ENCODE results near the gene RCOR3.

RCOR3 gene

GRCh38 chr1:211324992-211325775 lies 66.0 kb downstream of the RCOR3 start:
- no peaks in the 10 kb centered on the region for H3K36me3 ChIP-seq (ENCODE audit: insufficient read depth, low read length)
- no peaks in the 10 kb centered on the region for H3K79me2 ChIP-seq (ENCODE audit: insufficient read depth, low read length)
- TF ChIP-seq CTCF (IDR thresholded peaks at IDR 0.05; ENCODE audit: borderline replicate concordance, extremely low read depth, low read length, poor library complexity, severe bottlenecking), result peak; percentile 11
- no peak for TF ChIP-seq EZH2 (IDR thresholded peaks at IDR 0.05; ENCODE audit: borderline replicate concordance, low read depth, low read length, severe bottlenecking)
- no peak overlapping the region for H3K4me2 ChIP-seq (ENCODE audit: insufficient read depth, low read length)
- ATAC-seq (ENCODE audit: insufficient read depth, low read depth), result no peak
- peaks cover 29% of the 10 kb centered on the region for H3K4me1 ChIP-seq (ENCODE audit: insufficient read depth, low read length)
- no peak overlapping the region for H3K9ac ChIP-seq (ENCODE audit: low read depth, low read length)
- 0 out of 2 replicates have a peak, but pooled peaks cover 5% of the 10 kb centered on the region for H4K20me1 ChIP-seq (ENCODE audit: insufficient read depth, low read length)
- H3K27ac ChIP-seq (ENCODE audit: low read length), result no peak overlapping the region
- no peak overlapping the region for H3K4me3 ChIP-seq (ENCODE audit: low read depth in 1 of 2, low read length in 2 of 2)
- peaks cover 33% of the 10 kb centered on the region for H3K27me3 ChIP-seq (ENCODE audit: insufficient read depth, low read length, poor library complexity)
- H3K9me3 ChIP-seq (ENCODE audit: insufficient read depth, low read length, severe bottlenecking), result no peaks in the 10 kb centered on the region
- DNase-seq, result no peak
- no peak overlapping the region for H2AFZ ChIP-seq (ENCODE audit: low read depth, low read length)

- H3K27me3 ChIP-seq (ENCODE audit: insufficient read depth, low read length, poor library complexity), result peaks cover 37% of the 10 kb centered on the region
- no peaks in the 10 kb centered on the region for H3K36me3 ChIP-seq (ENCODE audit: insufficient read depth, low read length)
- H3K9me3 ChIP-seq (ENCODE audit: insufficient read depth, low read length, severe bottlenecking), result no peaks in the 10 kb centered on the region
- H3K4me3 ChIP-seq (ENCODE audit: low read depth in 1 of 2, low read length in 2 of 2), result peak overlapping the region in 1 of 2 experiments; percentile 66; a peak in 2 of 4 replicates
- TF ChIP-seq EZH2 (IDR thresholded peaks at IDR 0.05; ENCODE audit: borderline replicate concordance, low read depth, low read length, severe bottlenecking) (no peak), CTCF (IDR thresholded peaks at IDR 0.05; ENCODE audit: borderline replicate concordance, extremely low read depth, low read length, poor library complexity, severe bottlenecking) (no peak)
- 0 out of 2 replicates have a peak, but pooled peaks cover 5% of the 10 kb centered on the region for H4K20me1 ChIP-seq (ENCODE audit: insufficient read depth, low read length)
- peak overlapping the region; percentile 67 for H3K9ac ChIP-seq (ENCODE audit: low read depth, low read length)
- no peak for ATAC-seq (ENCODE audit: insufficient read depth, low read depth)
- DNase-seq, result no peak
- H3K79me2 ChIP-seq (ENCODE audit: insufficient read depth, low read length), result no peaks in the 10 kb centered on the region
- peak overlapping the region; percentile 60 for H3K27ac ChIP-seq (ENCODE audit: low read length)
- H2AFZ ChIP-seq (ENCODE audit: low read depth, low read length), result peak overlapping the region; percentile 95
- H3K4me1 ChIP-seq (ENCODE audit: insufficient read depth, low read length), result peaks cover 29% of the 10 kb centered on the region
- H3K4me2 ChIP-seq (ENCODE audit: insufficient read depth, low read length), result peak overlapping the region; percentile 88
Measured at GRCh38 chr1:211326140-211326527, 67.0 kb downstream of the RCOR3 start.

GRCh38 chr1:211326528-211327345 lies 67.6 kb downstream of the RCOR3 start, which contains the start of gene TRAF5:
Gene TRAF5, plus strand, starts transcription at chr1:211326833. Its CDS starts 26,407 bp downstream, at chr1:211353240.
- Histone ChIP-seq H2AFZ (ENCODE audit: low read depth, low read length) (peak within 1 kb of the TSS; percentile 95), H3K9ac (ENCODE audit: low read depth, low read length) (peak within 1 kb of the TSS; percentile 67), H3K4me3 (ENCODE audit: low read depth in 1 of 2, low read length in 2 of 2) (peak within 1 kb of the TSS; percentile 33 to 66; a peak in 3 of 4 replicates), H3K9me3 (ENCODE audit: insufficient read depth, low read length, severe bottlenecking) (no peaks in the 10 kb centered on the region), H3K36me3 (ENCODE audit: insufficient read depth, low read length) (no peaks in the 10 kb centered on the region), H3K4me1 (ENCODE audit: insufficient read depth, low read length) (peaks cover 29% of the 10 kb centered on the region), H3K79me2 (ENCODE audit: insufficient read depth, low read length) (no peaks in the 10 kb centered on the region), H3K27ac (ENCODE audit: low read length) (peak within 1 kb of the TSS; percentile 60), H3K27me3 (ENCODE audit: insufficient read depth, low read length, poor library complexity) (peaks cover 37% of the 10 kb centered on the region), H3K4me2 (ENCODE audit: insufficient read depth, low read length) (peak within 1 kb of the TSS; percentile 88), H4K20me1 (ENCODE audit: insufficient read depth, low read length) (0 out of 2 replicates have a peak, but pooled peaks cover 5% of the 10 kb centered on the region)
- peak; percentile 63 for DNase-seq
- TF ChIP-seq CTCF (IDR thresholded peaks at IDR 0.05; ENCODE audit: borderline replicate concordance, extremely low read depth, low read length, poor library complexity, severe bottlenecking) (no peak), EZH2 (IDR thresholded peaks at IDR 0.05; ENCODE audit: borderline replicate concordance, low read depth, low read length, severe bottlenecking) (peak; percentile 74)
- peak; percentile 77 for ATAC-seq (ENCODE audit: insufficient read depth, low read depth)

All from DND-41 (cell line).